Activated T-helper 9 cell treated with anti-CD3 and anti-CD28 coated beads, Interleukin-2, amount 50 U/mL, for 16 hours (primary cell): ENCODE measurements around the gene SNX18.

Experiments
- DNase-seq: peaks from one replicate; pipeline ENCODE4 v3.0.0-alpha.2; 2020; ENCODE audit warnings: low read depth

The SNX18 gene

GRCh38 chr5:54541823-54542783, 24.5 kb downstream of the SNX18 start:
- no peak for DNase-seq

- no peak for DNase-seq
These were observed 26.5 kb downstream of the SNX18 start for GRCh38 chr5:54544044-54544443.

GRCh38 chr5:54545796-54546195, 28.2 kb downstream of the SNX18 start:
- no peak for DNase-seq

- DNase-seq: no peak
These were observed 30.2 kb downstream of the SNX18 start for GRCh38 chr5:54547711-54548250.

GRCh38 chr5:54548565-54548964, 31.0 kb downstream of the SNX18 start:
- no peak for DNase-seq

- no peak for DNase-seq
These were observed 33.7 kb downstream of the SNX18 start for GRCh38 chr5:54551292-54551691.

GRCh38 chr5:54551926-54552325, 34.4 kb downstream of the SNX18 start:
- DNase-seq: no peak

- no peak for DNase-seq
These were observed 34.9 kb downstream of the SNX18 start for GRCh38 chr5:54552446-54552845.

- no peak for DNase-seq
These were observed 36.2 kb downstream of the SNX18 start for GRCh38 chr5:54553659-54554207.

- DNase-seq: no peak
These were observed 38.6 kb downstream of the SNX18 start for GRCh38 chr5:54556141-54556540.

- DNase-seq: no peak
These were observed 40.8 kb downstream of the SNX18 start for GRCh38 chr5:54558362-54558761.

GRCh38 chr5:54561651-54562050, 44.1 kb downstream of the SNX18 start:
- no peak for DNase-seq

GRCh38 chr5:54563083-54563761, 45.7 kb downstream of the SNX18 start:
- DNase-seq: no peak

GRCh38 chr5:54567996-54568395, 50.4 kb downstream of the SNX18 start:
- no peak for DNase-seq

GRCh38 chr5:54570916-54571315, 53.4 kb downstream of the SNX18 start:
- DNase-seq: no peak

GRCh38 chr5:54571462-54571861, 53.9 kb downstream of the SNX18 start:
- no peak for DNase-seq

- DNase-seq: no peak
These were observed 56.4 kb downstream of the SNX18 start for GRCh38 chr5:54573812-54574489.

- DNase-seq: no peak
These were observed 60.0 kb downstream of the SNX18 start for GRCh38 chr5:54577528-54577927.

GRCh38 chr5:54577937-54578653, 60.5 kb downstream of the SNX18 start:
- no peak for DNase-seq

GRCh38 chr5:54579591-54580295, 62.2 kb downstream of the SNX18 start:
- no peak for DNase-seq
